ENCODE results near the gene RPL27.

RPL27 gene

GRCh38 chr17:43043307-43043706 lies 45.1 kb downstream of the RPL27 start:
- DNase-seq (ENCODE audit: insufficient read length, low spot score) = no peak
- FAIRE-seq = no peak

- DNase-seq (ENCODE audit: insufficient read length, low spot score) (no peak), FAIRE-seq (no peak)
Observed at GRCh38 chr17:43044024-43044423, 45.8 kb downstream of the RPL27 start.

- no peak for FAIRE-seq
- no peak for DNase-seq (ENCODE audit: insufficient read length, low spot score)
Observed at GRCh38 chr17:43051969-43052368, 53.8 kb downstream of the RPL27 start.

Measured in HTR-8/SVneo (cell line).